Measurements from ENCODE around the gene CNPY1. TPM values are rescaled to one million over a fixed set of nuclear protein-coding genes. Genes with fewer than 3 reads are reported as not detected.

CNPY1 gene
- total and polyA plus RNA-seq, 2 experiments from 2014 or later, result not detected

DNA sequence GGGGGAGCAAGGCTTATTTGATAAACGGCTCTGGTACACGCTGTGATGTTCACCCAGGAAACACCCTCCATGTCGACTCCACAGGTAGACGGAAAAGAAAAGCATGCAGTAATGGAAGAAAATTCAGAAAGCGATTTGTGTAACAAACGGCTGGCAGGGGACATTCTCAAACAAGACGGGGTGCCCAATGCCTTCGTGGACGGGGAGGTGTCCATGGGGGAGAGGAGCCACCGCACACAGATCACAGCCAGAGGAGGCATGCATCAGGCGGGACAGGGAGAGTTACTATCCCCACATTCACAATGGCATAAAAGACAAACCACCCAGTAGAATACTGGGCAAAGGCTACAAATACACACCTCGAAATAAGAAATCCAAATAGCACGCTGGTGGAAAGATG lies 20.1 kb downstream of the CNPY1 start:
- WGBS, 2 experiments (ENCODE audit: low coverage in 1 of 2, low lambda C conversion rate in 2 of 2, missing lambda C conversion rate in 2 of 2), result 49 to 50% methylated on average over 13 of the region's 13 CpGs
- Histone ChIP-seq H3K9me2 (ENCODE audit: insufficient read depth) (no peaks in the 10 kb centered on the region), H3F3A (ENCODE audit: insufficient read depth) (no peaks in the 10 kb centered on the region), H3K4me2 (ENCODE audit: unreplicated experiment) (no peak overlapping the region), H3K4me3 (no peak overlapping the region), H3K9ac (no peak overlapping the region), H3K4me1 (ENCODE audit: insufficient read depth) (no peaks in the 10 kb centered on the region), H3K36me3 (ENCODE audit: low read depth) (no peaks in the 10 kb centered on the region), H3K27ac (no peak overlapping the region), H4K20me1 (ENCODE audit: insufficient read depth) (no peaks in the 10 kb centered on the region), H3K79me2 (ENCODE audit: insufficient read depth) (no peaks in the 10 kb centered on the region), H2AFZ (no peak overlapping the region), H3K27me3 (replicated peaks; ENCODE audit: insufficient read depth) (peaks cover 20% of the 10 kb centered on the region), H3K9me3 (ENCODE audit: low read depth) (no peaks in the 10 kb centered on the region)
- no peak for TF ChIP-seq EZH2 (IDR thresholded peaks at IDR 0.05; ENCODE audit: insufficient read depth, poor library complexity, severe bottlenecking)
- TF ChIP-seq EZH2phosphoT487 (IDR thresholded peaks at IDR 0.05; ENCODE audit: insufficient read depth, low read depth), result no peak
- in situ Hi-C loops (cut with MboI), result no loop called here
- DNase-seq, result no peak

DNA sequence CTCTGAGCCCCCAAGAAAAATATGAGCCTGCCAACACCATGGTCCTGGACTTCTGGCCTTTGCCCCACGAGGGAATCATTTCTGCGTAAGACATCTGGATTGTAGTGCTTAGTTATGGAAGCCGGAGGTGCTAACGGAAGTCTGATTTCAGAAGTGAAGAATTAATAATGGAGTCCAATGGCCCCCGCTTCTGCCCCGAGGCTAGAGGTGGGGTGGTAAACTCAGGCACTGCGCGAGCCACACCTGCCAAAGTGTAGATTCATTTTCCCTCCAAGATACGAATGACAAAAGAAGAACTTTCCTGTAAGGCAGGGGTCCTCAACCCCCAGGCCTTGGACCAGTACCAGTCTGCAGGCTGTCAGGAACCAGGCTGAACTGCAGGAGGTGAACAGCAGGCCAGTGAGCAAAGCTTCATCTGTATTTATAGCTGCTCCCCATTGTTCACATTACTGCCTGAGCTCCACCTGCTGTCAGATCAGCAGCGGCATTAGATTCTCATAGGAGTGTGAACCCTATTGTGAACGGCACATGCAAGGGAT lies 22.3 kb downstream of the CNPY1 start:
- Histone ChIP-seq H4K20me1 (ENCODE audit: insufficient read depth) (no peaks in the 10 kb centered on the region), H3K4me2 (ENCODE audit: unreplicated experiment) (no peak overlapping the region), H3K4me3 (no peak overlapping the region), H3K4me1 (ENCODE audit: insufficient read depth) (no peaks in the 10 kb centered on the region), H3K27ac (no peak overlapping the region), H3K79me2 (ENCODE audit: insufficient read depth) (no peaks in the 10 kb centered on the region), H3F3A (ENCODE audit: insufficient read depth) (no peaks in the 10 kb centered on the region), H3K9me3 (ENCODE audit: low read depth) (no peaks in the 10 kb centered on the region), H3K36me3 (ENCODE audit: low read depth) (no peaks in the 10 kb centered on the region), H2AFZ (no peak overlapping the region), H3K9me2 (ENCODE audit: insufficient read depth) (no peaks in the 10 kb centered on the region), H3K27me3 (replicated peaks; ENCODE audit: insufficient read depth) (peaks cover 10% of the 10 kb centered on the region), H3K9ac (no peak overlapping the region)
- TF ChIP-seq EZH2 (IDR thresholded peaks at IDR 0.05; ENCODE audit: insufficient read depth, poor library complexity, severe bottlenecking) (no peak), EZH2phosphoT487 (IDR thresholded peaks at IDR 0.05; ENCODE audit: insufficient read depth, low read depth) (no peak)
- WGBS, 2 experiments (ENCODE audit: low coverage in 1 of 2, low lambda C conversion rate in 2 of 2, missing lambda C conversion rate in 2 of 2), result 48 to 53% methylated on average over 11 of the region's 11 CpGs
- DNase-seq, result no peak
- in situ Hi-C loops (cut with MboI), result no loop called here

DNA sequence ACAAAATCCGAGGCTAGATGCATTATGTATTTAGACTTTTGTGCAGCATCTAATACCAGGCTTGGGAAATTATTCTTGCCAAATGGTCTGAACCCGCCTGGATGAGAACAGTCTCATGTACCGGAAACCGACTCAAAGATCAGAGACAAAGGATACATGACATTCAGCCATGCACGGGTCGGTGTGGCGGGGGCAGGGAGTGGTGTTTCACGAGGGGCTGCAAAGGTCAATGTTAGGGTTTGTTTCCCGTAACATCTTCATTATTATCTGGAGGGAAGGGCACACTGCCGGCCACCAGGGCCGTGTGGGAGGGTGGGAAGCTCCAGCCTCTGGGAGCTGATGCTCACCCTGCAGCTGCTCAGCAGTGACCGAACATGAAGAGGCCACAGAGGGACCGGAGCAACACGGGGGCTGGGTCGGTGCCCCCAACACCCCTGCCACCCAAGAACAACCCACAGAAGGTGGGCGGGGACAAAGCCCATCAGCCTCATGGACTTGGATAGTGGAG lies 23.1 kb downstream of the CNPY1 start:
- Histone ChIP-seq H3K9ac (no peak overlapping the region), H3K4me1 (ENCODE audit: insufficient read depth) (no peaks in the 10 kb centered on the region), H3K79me2 (ENCODE audit: insufficient read depth) (no peaks in the 10 kb centered on the region), H3K4me3 (no peak overlapping the region), H3K4me2 (ENCODE audit: unreplicated experiment) (no peak overlapping the region), H3K9me3 (ENCODE audit: low read depth) (no peaks in the 10 kb centered on the region), H2AFZ (no peak overlapping the region), H4K20me1 (ENCODE audit: insufficient read depth) (no peaks in the 10 kb centered on the region), H3K36me3 (ENCODE audit: low read depth) (no peaks in the 10 kb centered on the region), H3K27ac (no peak overlapping the region), H3K27me3 (replicated peaks; ENCODE audit: insufficient read depth) (peaks cover 10% of the 10 kb centered on the region), H3F3A (ENCODE audit: insufficient read depth) (no peaks in the 10 kb centered on the region), H3K9me2 (ENCODE audit: insufficient read depth) (no peaks in the 10 kb centered on the region)
- in situ Hi-C loops (cut with MboI), result no loop called here
- TF ChIP-seq EZH2 (IDR thresholded peaks at IDR 0.05; ENCODE audit: insufficient read depth, poor library complexity, severe bottlenecking), result no peak
- 48 to 55% methylated on average over 16 of the region's 16 CpGs for WGBS, 2 experiments (ENCODE audit: low coverage in 1 of 2, low lambda C conversion rate in 2 of 2, missing lambda C conversion rate in 2 of 2)
- no peak for DNase-seq

DNA sequence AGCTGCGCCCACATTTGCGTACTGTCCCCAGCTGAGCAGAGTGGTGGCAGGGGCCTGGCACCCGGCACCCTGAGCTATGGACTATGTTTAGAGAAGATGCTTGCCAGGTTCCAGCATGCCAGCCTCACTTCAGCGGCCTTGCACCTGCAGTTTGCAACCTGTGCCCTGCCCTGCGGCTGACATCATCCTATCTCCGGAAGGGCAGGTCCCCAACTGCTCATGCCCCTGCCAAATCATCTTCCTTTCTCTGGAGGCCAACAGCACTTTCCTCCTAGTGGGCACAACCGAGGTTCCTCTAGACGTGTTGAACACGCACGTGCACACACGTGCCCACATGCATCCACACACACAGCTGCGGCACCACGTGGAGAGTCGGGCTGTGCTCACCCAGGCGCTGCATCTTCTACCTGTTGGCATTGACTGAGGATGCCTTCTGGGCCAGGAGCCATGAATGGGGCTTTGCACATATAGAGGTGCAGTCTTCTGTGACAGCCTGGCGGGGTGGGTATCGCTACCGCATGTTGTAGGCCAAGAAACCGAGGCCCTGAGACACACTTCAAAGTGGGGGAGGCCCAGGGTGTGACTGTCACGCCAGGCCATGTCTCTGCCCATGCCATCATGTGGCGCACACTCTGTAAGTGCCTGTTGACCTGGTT lies 24.5 kb downstream of the CNPY1 start:
- Histone ChIP-seq H2AFZ (no peak overlapping the region), H3K4me3 (no peak overlapping the region), H3K79me2 (ENCODE audit: insufficient read depth) (no peaks in the 10 kb centered on the region), H3K27ac (no peak overlapping the region), H3K27me3 (replicated peaks; ENCODE audit: insufficient read depth) (peaks cover 14% of the 10 kb centered on the region), H3K9ac (no peak overlapping the region), H3F3A (ENCODE audit: insufficient read depth) (no peaks in the 10 kb centered on the region), H3K9me3 (ENCODE audit: low read depth) (no peaks in the 10 kb centered on the region), H3K4me1 (ENCODE audit: insufficient read depth) (no peaks in the 10 kb centered on the region), H4K20me1 (ENCODE audit: insufficient read depth) (no peaks in the 10 kb centered on the region), H3K9me2 (ENCODE audit: insufficient read depth) (no peaks in the 10 kb centered on the region), H3K4me2 (ENCODE audit: unreplicated experiment) (no peak overlapping the region), H3K36me3 (ENCODE audit: low read depth) (no peaks in the 10 kb centered on the region)
- WGBS, 2 experiments (ENCODE audit: low coverage in 1 of 2, low lambda C conversion rate in 2 of 2, missing lambda C conversion rate in 2 of 2), result 68 to 70% methylated on average over 21 of the region's 21 CpGs
- DNase-seq, result no peak
- TF ChIP-seq EZH2 (IDR thresholded peaks at IDR 0.05; ENCODE audit: insufficient read depth, poor library complexity, severe bottlenecking), result no peak
- TF ChIP-seq EZH2phosphoT487 (IDR thresholded peaks at IDR 0.05; ENCODE audit: insufficient read depth, low read depth), result no peak
- in situ Hi-C loops (cut with MboI), result no loop called here
